Measurements from ENCODE around the gene FOXD1. TPM values are rescaled to one million over a fixed set of nuclear protein-coding genes. Genes with fewer than 3 reads are reported as not detected.

Gene FOXD1
- total RNA-seq, 1 donor = 17.0 TPM

DNA sequence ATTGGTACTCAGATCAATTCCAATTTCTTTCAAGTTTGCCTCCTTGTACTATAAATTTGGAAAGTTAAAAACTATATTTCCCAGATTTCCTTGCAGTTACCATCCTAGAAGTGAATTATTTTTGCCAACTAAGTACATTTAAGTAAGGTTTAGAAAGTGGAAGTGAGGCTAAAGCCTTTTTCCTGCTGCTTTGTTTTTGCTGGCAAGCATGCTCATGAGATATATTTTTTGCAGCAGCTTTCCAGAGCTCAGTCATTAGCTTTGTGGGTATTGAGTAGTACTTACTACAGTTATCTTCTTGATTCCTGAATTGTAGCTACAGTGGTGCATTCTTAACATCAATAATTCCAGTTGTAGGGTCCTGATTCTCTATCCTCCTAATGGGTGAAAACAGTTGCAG is 46.1 kb upstream of the FOXD1 start:
- DNase-seq (ENCODE audit: insufficient read length, low spot score, missing footprints) = no peak
- H3K4me3 ChIP-seq (ENCODE audit: insufficient read depth, low read length) = no peak overlapping the region
- H3K27ac ChIP-seq (ENCODE audit: low read depth, low read length) = no peak overlapping the region
- H3K4me1 ChIP-seq (ENCODE audit: insufficient read depth, low read length) = peaks cover 21% of the 10 kb centered on the region
- H3K9me3 ChIP-seq (ENCODE audit: low read depth, low read length) = no peaks in the 10 kb centered on the region
- H3K79me2 ChIP-seq (ENCODE audit: insufficient read depth, low read length) = peaks cover 18% of the 10 kb centered on the region
- H3K4me2 ChIP-seq (ENCODE audit: insufficient read depth, low read length) = peak overlapping the region; percentile 4
- TF ChIP-seq, protein P1, sequence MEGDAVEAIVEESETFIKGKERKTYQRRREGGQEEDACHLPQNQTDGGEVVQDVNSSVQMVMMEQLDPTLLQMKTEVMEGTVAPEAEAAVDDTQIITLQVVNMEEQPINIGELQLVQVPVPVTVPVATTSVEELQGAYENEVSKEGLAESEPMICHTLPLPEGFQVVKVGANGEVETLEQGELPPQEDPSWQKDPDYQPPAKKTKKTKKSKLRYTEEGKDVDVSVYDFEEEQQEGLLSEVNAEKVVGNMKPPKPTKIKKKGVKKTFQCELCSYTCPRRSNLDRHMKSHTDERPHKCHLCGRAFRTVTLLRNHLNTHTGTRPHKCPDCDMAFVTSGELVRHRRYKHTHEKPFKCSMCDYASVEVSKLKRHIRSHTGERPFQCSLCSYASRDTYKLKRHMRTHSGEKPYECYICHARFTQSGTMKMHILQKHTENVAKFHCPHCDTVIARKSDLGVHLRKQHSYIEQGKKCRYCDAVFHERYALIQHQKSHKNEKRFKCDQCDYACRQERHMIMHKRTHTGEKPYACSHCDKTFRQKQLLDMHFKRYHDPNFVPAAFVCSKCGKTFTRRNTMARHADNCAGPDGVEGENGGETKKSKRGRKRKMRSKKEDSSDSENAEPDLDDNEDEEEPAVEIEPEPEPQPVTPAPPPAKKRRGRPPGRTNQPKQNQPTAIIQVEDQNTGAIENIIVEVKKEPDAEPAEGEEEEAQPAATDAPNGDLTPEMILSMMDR (IDR thresholded peaks at IDR 0.05; ENCODE audit: extremely low read depth, low read depth, low read length) = no peak
- H3K27me3 ChIP-seq (ENCODE audit: insufficient read depth, low read length) = no peaks in the 10 kb centered on the region
- H2AFZ ChIP-seq (ENCODE audit: low read length) = peak overlapping the region; percentile 14
- peaks cover 9% of the 10 kb centered on the region for H4K20me1 ChIP-seq (ENCODE audit: insufficient read depth, low read length)
- peaks cover 2% of the 10 kb centered on the region for H3K36me3 ChIP-seq (ENCODE audit: insufficient read depth, low read length)

DNA sequence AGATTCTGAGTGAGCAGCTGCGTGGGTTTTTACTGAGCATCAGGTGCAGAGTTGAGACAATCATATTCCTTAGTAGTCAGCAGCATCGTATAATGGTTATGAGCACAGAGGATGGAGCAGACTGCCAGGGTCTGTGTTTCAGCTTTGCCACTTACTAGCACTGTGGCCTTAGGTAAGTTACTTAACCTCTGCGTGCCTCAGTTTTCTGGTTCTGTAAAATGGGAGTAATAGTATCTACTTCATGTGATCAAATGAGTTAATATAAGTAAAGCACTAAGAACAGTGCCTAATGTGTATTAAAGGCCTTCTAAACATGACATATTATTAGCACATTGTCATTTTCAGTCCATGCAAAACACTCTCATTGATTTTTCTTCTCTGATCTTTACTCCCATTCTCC is 44.8 kb upstream of the FOXD1 start:
- TF ChIP-seq, protein P1 (IDR thresholded peaks at IDR 0.05; ENCODE audit: extremely low read depth, low read depth, low read length) = no peak
- no peaks in the 10 kb centered on the region for H4K20me1 ChIP-seq (ENCODE audit: insufficient read depth, low read length)
- H3K79me2 ChIP-seq (ENCODE audit: insufficient read depth, low read length) = peaks cover 5% of the 10 kb centered on the region
- H3K4me2 ChIP-seq (ENCODE audit: insufficient read depth, low read length) = no peak overlapping the region
- H2AFZ ChIP-seq (ENCODE audit: low read length) = no peak overlapping the region
- no peaks in the 10 kb centered on the region for H3K9me3 ChIP-seq (ENCODE audit: low read depth, low read length)
- DNase-seq (ENCODE audit: insufficient read length, low spot score, missing footprints) = no peak
- no peak overlapping the region for H3K27ac ChIP-seq (ENCODE audit: low read depth, low read length)
- H3K36me3 ChIP-seq (ENCODE audit: insufficient read depth, low read length) = no peaks in the 10 kb centered on the region
- H3K4me3 ChIP-seq (ENCODE audit: insufficient read depth, low read length) = no peak overlapping the region
- peaks cover 15% of the 10 kb centered on the region for H3K4me1 ChIP-seq (ENCODE audit: insufficient read depth, low read length)
- H3K27me3 ChIP-seq (ENCODE audit: insufficient read depth, low read length) = no peaks in the 10 kb centered on the region

DNA sequence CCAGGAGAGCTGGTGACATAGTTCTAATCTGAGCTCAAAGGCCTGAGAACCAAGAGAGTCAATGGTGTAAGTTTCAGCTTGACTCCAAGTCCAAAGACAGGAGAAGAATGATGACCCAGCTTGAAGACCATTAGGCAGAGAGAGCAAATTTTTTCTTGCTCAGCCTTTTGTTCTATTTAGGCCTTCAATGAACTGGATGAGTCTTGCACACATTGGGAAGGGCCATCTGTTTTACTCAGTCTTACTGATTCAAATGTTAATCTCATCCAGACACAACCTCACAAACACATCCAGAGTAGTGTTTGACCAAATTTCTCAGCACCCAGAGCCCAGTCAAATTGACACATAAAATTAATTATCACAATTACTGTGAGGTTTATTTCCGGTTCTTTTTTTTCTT is 42.6 kb upstream of the FOXD1 start:
- H4K20me1 ChIP-seq (ENCODE audit: insufficient read depth, low read length) = no peaks in the 10 kb centered on the region
- H3K9me3 ChIP-seq (ENCODE audit: low read depth, low read length) = no peaks in the 10 kb centered on the region
- no peak overlapping the region for H3K4me2 ChIP-seq (ENCODE audit: insufficient read depth, low read length)
- H3K4me3 ChIP-seq (ENCODE audit: insufficient read depth, low read length) = no peak overlapping the region
- no peak overlapping the region for H3K27ac ChIP-seq (ENCODE audit: low read depth, low read length)
- peaks cover 6% of the 10 kb centered on the region for H3K4me1 ChIP-seq (ENCODE audit: insufficient read depth, low read length)
- H3K79me2 ChIP-seq (ENCODE audit: insufficient read depth, low read length) = no peaks in the 10 kb centered on the region
- no peak overlapping the region for H2AFZ ChIP-seq (ENCODE audit: low read length)
- H3K36me3 ChIP-seq (ENCODE audit: insufficient read depth, low read length) = no peaks in the 10 kb centered on the region
- TF ChIP-seq, protein P1 (IDR thresholded peaks at IDR 0.05; ENCODE audit: extremely low read depth, low read depth, low read length) = no peak
- no peaks in the 10 kb centered on the region for H3K27me3 ChIP-seq (ENCODE audit: insufficient read depth, low read length)
- DNase-seq (ENCODE audit: insufficient read length, low spot score, missing footprints) = no peak

DNA sequence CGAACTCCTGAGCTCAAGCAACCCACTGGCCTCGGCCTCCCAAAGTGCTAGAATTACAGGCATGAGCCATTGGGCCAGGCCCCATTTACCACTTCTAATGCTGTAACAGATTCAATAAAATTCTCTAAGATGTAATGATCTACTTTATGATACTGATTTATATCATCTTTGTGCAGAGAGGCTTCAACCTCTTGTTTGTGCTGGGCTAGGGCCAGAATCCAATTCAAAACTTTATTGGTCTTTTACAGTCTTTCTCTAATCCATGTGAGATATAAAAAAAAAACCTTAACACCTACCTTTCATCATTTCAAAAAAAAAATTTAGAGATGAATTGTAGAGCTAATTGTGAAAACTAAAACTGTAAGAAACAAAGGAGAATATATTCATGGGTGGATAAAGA is 41.5 kb upstream of the FOXD1 start:
- Histone ChIP-seq H4K20me1 (ENCODE audit: insufficient read depth, low read length) (no peaks in the 10 kb centered on the region), H3K4me3 (ENCODE audit: insufficient read depth, low read length) (no peak overlapping the region), H3K79me2 (ENCODE audit: insufficient read depth, low read length) (no peaks in the 10 kb centered on the region), H3K36me3 (ENCODE audit: insufficient read depth, low read length) (no peaks in the 10 kb centered on the region), H3K9me3 (ENCODE audit: low read depth, low read length) (no peaks in the 10 kb centered on the region), H2AFZ (ENCODE audit: low read length) (no peak overlapping the region), H3K4me1 (ENCODE audit: insufficient read depth, low read length) (peaks cover 6% of the 10 kb centered on the region), H3K27me3 (ENCODE audit: insufficient read depth, low read length) (no peaks in the 10 kb centered on the region), H3K27ac (ENCODE audit: low read depth, low read length) (no peak overlapping the region), H3K4me2 (ENCODE audit: insufficient read depth, low read length) (no peak overlapping the region)
- TF ChIP-seq, protein P1 (IDR thresholded peaks at IDR 0.05; ENCODE audit: extremely low read depth, low read depth, low read length) = no peak
- no peak for DNase-seq (ENCODE audit: insufficient read length, low spot score, missing footprints)
